Esophagus squamous epithelium (tissue), 4 donors: ENCODE results near the gene PREP.
"Not testable (repeated sequence)": the region's sequence is repeated elsewhere in the genome, so short reads cannot be mapped to it uniquely, and the experiment has no call there.

ENCODE experiments used
- POLR2A ChIP-seq, 4 donors: fragments of 450-650 bp; IDR thresholded peaks; one replicate each; pipeline ENCODE4 v1.6.1; 2017; ENCODE audit warnings: antibody characterized with exemption in 4 of 4, mild to moderate bottlenecking in 4 of 4, moderate library complexity in 3 of 4
- TF ChIP-seq, protein P1 (sequence below), 6 experiments: fragments of 450-650 bp in 4 of 6; fragments of 200-600 bp in 2 of 6; sonication (generic) in 2 of 6; IDR thresholded peaks; one replicate each; pipeline ENCODE4 v1.5.1; 2016 to 2019; ENCODE audit warnings: antibody characterized with exemption in 6 of 6, mild to moderate bottlenecking in 4 of 6, moderate library complexity in 4 of 6

- TF ChIP-seq, protein P1, sequence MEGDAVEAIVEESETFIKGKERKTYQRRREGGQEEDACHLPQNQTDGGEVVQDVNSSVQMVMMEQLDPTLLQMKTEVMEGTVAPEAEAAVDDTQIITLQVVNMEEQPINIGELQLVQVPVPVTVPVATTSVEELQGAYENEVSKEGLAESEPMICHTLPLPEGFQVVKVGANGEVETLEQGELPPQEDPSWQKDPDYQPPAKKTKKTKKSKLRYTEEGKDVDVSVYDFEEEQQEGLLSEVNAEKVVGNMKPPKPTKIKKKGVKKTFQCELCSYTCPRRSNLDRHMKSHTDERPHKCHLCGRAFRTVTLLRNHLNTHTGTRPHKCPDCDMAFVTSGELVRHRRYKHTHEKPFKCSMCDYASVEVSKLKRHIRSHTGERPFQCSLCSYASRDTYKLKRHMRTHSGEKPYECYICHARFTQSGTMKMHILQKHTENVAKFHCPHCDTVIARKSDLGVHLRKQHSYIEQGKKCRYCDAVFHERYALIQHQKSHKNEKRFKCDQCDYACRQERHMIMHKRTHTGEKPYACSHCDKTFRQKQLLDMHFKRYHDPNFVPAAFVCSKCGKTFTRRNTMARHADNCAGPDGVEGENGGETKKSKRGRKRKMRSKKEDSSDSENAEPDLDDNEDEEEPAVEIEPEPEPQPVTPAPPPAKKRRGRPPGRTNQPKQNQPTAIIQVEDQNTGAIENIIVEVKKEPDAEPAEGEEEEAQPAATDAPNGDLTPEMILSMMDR (IDR thresholded peaks at IDR 0.05): not testable (repeated sequence)
- TF ChIP-seq POLR2A (IDR thresholded peaks at IDR 0.05): not testable (repeated sequence)
These were observed 171.1 kb downstream of the PREP start for GRCh38 chr6:105231771-105232170.
